CD4-positive, alpha-beta T cell treated with Interleukin-6 at 100 ng/mL for 8 hours (primary cell): Measurements from ENCODE around the gene C3orf85.
"Not testable (repeated sequence)": the region's sequence is repeated elsewhere in the genome, so short reads cannot be mapped to it uniquely, and the experiment has no call there.

ENCODE experiments used
- DNase-seq: peaks from one replicate; pipeline ENCODE4 v3.0.0-alpha.2; 2020; ENCODE audit warnings: mixed read lengths, low spot score

The C3orf85 gene, protein sequence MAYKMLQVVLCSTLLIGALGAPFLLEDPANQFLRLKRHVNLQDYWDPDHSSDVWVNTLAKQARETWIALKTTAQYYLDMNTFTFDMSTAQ

DNA sequence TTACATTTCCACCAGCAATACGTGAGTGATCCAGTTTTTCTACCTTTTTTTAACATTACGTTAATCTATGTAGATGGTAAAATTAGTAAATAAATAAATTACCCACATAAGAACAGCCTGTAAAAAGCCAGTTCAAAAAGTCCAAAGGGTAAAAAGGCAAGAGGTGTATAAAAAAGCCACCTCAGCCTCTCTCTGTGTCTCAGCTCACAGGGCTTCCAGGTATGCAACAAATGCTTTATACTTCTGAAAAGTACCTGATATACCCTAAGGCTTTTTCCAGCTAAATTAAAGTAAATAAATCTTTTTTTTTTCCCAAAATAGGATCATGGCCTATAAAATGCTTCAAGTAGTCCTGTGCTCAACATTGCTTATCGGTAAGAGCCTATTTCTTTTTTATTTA is at the start of gene C3orf85:
TSS of gene C3orf85 (plus strand) at position 197 of the 400 bp plus-strand sequence. CDS start at position 326, 129 bp downstream.
- DNase-seq = no peak

DNA sequence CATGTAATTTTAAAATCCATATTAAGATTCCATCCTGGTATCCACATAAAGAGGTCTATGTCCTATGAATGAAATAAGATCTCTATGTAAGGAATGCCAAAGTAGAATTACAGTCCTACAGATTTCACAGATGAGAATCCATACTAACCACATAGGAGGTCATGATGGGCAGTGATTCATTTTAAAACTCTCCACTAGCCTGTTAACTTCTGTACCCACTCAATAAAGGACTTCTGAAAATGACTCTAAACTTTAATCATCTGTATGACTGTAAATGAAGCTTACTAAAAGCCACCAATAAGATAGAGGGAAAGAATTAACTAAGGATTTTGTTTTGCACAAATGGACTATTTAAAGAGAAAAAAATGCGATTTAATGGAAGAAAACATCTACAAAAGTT is 47.3 kb upstream of the C3orf85 start:
- DNase-seq = no peak

DNA sequence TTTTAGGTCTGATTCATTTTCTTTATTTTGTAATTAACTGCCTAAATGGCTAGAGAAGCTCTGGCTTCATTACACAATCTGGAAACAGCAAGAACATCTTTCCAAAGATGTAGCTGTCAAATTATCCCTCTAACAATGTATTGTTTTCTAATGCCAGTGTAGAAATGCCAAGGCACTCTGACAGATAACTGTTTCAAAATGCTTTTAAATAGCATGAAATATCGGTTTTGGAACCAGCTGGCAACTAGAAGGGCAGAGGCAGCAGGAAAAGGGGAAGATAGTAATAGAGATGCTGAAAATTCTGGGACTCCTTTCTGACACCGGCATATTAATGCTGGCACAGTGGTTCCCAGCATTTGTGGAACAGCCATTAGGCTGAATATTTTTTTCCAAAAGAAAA is 44.7 kb upstream of the C3orf85 start:
- no peak for DNase-seq

DNA sequence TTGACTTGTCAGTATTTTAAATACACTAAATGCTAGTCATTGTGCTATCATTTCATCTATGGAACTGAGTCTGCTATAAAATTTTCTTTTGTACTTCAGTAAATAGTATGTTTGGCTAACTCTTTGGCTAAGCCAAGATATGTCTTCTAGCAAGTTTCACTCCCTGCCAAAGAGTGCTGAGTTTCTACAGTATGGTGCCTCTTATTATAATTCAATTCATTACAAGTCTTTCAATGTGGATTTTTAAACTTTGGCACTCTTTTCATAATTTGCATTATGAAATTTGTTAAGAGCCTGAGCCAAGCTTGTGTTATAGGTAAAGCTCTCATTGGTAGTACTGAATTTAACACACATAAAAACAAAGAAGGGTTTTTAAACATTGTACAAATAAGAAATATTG is 43.0 kb upstream of the C3orf85 start:
- no peak for DNase-seq

DNA sequence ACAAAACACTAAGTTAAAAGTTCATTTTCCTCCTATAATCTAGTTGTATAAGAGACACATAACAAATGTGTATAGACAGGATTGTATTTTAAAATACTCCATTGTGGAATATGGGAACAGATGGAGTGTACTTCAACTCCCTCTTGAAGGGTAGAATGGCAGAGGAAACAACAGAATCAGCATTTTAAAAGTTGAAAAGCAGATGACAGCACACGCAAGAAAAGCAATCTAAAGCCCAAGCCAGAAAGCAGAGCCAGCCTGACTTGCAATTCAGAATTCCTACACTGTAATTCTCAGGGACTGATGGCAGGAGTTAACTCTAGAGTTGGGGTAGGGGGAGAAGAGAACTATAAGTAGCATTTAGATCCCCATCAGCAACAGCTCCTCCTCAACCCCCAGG is 41.4 kb upstream of the C3orf85 start:
- no peak for DNase-seq

DNA sequence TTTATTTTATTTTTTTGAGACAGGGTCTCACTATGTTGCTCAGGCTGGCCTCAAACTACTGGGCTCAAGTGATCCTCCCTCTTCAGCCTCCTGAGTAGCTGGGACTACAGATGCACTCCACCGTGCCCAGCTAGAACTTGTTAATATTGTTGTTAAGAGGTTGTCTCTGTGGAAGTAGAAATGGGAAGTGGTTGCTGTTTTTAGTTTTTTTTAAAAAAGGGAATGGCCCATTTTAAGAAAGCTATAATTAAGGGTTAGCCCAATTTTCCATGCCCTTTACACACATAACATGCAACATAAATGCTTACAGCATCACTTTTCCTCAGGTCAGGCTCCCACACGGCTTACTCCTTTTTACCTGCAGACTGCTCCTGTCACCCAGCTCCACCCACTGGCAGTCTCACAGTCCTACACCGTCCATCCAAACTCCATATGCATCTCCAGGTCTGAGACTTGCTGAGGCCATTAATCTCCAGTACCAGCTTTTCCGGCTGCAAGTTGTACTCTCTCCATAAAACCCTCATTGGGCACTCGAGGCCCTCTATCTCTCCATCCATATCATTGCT is 38.4 kb upstream of the C3orf85 start:
- DNase-seq = no peak

DNA sequence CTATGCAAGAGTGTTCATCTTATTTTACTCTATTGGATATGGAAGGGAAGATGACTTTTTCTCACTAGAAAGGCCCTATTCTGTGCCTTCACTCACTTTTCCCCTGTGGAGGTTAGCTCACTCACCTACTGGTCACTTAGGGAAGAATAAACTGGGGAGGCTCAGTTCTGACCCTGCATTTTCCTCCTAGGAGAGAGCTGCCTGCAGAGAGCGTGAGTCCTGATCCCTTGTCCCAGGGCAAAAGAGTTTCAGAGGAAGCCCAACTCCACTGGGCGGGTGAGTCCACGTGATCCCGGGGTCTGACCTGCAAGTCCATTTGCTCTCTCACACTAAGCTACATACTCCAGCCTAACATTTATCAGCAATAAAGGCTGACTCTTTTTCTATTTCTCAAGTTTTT is 26.9 kb upstream of the C3orf85 start:
- DNase-seq = no peak

DNA sequence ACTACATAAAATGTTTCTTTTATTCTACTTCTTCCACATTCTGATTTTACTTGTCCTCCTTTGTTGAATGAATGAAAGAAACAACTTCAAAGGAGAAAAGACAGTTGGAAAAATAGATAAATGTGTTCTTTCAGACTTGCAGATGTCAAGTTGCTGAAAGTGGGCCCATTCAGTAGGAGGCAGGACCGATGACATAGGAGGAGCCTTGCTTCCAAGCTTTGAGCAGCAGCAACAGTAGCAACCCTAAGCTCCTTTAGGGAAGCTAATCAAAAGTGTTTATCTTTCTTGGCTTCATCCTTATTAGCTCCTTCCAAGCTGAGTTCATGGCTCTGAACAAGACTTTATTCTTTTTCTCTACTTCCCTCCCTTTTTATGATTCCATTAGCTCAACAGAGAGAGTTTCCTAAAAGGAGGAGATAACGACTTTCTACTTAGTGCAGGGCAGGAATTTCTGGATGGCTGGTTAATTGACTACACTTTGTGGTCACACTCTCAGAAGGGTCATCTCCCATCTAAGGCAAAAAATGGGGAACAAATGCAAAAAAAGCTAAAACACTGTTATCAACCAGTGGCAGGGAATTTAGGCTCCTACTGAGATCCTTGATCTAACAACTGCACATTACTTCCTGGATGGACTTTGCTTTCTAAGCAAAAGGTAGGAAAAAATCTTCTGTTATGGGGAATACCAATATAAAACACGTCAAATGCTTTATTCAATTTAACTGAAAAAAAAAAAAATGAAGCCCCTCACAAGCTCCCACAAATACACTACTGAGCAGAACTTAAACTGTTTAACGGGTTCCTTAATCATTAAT is 23.4 kb upstream of the C3orf85 start:
- DNase-seq = no peak

DNA sequence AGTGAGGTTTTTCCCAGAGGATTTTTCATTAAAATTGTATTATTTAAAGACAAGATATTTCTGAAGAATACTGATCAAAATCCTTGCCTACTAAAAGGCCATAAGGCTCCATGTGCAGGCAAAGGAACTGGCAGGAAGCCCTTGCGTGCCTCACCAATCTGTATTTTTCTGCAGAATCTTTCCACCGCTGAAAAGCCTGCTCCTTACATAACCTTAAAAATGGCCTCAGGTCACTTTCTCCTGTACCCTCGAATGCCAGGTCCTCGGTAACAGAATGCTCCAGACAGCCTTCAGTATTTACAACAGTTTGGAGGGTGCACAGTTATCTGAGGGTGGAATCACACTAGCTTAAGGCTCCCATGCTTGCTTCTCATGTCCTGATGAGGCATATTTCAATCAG is 21.8 kb upstream of the C3orf85 start:
- DNase-seq = no peak

DNA sequence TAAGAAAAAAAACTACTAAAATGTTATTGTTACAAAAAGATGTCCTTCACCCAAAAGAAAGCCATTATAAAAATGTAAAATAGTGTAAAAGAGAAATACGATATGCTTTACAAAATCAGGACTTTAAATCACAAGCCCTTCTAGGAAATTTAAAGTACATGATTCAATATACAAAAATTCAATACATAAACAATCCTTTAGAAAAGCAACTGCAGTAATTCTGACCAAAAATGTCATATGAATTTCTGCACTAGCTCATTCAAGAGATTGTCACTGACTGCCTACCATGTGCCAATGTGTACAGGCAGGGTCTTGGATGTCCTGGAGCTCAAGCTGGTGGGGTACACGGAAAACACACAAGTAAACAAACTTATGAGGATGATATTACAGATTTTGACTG is 21.1 kb upstream of the C3orf85 start:
- DNase-seq = no peak

DNA sequence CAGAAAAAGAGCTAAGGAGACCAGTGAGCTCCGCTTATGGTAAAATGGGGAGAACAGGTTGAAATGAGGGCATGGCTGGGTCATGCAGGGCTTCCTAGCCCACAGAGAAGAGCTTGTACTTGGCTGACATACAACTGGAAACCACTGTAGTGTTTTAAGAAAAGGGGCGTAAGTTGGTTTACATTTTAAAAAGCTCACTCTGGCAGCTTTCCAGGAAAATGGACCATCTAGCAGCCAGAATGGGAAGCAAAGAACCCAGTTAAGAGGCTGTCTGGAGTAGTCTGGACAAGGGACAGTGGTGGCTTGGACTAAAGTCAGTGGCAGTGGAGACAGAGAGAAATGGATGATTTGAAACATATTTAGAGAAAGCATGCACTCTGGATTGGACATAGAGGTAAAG is 20.5 kb upstream of the C3orf85 start:
- no peak for DNase-seq

DNA sequence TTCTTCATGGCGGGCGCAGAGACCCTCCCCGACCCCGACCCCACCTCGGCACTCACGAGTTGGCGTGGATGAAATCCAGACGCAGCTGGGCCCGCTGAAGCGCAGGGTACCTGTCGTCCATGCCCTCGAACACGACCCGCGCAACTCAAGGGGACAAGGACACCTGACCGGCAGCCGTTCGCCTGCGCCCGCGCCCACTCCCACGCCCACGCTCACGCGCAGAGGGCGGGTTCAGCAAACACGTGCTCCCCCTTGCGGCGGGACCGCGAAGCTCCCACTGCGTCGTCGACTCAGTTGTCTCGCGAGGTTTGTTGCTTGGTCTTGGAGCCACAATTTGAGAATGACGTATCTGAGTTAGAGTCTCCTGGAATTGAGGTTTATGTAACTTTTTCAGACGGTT is 18.6 kb upstream of the C3orf85 start, which contains the start of gene MORC1:
TSS of gene MORC1 (minus strand) at position 196 of the 400 bp plus-strand sequence. CDS start at position 121, 75 bp downstream.
- no peak for DNase-seq

DNA sequence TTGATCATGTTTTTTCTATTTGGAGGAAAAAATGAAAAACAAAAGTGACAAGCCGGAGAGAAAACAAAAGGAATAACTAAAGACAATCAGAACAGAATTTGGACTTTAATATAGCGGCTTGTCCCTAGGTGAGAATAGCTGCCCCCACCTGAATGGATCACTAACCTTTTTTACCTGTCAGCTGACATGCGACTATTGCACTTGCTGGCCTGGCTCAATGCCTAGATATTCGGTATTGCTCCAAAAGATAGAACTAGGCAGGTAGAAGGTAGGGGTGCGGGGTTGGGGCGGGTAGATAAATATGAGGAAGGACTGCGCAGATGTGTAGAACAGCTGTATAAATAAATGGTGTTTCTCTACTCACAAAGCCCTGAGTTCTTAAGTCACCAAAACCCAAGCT is 17.9 kb upstream of the C3orf85 start:
- DNase-seq = no peak

DNA sequence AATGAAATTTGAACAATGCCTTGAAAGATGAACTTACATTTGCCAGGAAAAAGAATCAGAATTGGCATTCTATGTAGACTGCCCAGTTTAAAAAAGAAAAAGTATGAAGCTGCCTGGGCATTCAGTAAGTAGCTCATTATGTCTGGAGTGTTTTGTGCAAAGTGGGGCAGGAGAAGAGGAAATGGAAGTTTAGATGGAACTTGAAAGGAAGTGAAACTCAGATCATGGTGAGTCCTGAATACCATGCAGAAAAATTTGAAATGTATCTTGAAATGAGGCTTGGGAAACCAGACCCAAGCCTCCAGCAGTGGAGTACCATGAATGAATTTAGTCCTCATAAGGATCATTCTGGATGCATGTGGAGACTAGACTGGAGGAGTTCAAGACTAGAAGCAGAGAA is 13.8 kb upstream of the C3orf85 start:
- DNase-seq = no peak

DNA sequence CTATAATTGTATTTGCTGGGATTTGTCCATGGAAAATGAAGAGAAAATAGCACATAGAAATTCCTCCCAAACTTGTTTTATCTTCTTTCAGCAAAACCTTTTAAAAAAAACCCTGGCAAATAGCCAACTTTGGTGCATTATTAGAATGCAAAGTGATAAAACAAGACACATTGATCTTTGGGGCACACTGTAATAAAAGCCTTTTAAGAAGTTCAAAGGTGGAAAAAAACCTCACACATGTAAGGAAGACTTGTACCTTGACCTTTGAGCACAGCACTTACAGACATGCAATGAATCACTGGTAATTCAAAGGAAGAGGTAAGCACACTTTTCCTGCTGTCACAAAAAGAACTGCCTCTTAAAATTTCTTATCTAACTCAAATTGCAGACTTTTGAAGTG is 10.6 kb upstream of the C3orf85 start:
- no peak for DNase-seq

DNA sequence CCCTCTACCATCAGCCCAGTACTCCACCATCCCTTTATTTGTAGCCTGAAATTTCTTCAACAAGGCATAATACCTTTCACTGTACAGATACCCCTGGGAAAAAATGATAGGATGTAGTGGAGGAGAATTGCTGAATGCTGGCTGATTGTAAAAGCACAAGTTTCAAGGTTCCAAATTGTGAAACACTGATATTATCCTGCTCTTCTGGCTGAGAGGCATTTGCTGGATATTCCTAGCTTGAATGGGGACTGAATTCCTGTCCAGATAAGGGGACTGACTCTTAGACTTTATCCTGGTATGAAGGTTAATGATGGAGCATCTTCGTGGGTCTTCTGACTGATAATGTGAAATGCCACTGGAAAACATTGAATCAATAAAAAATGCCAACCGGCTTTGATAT is 9.0 kb upstream of the C3orf85 start:
- no peak for DNase-seq

DNA sequence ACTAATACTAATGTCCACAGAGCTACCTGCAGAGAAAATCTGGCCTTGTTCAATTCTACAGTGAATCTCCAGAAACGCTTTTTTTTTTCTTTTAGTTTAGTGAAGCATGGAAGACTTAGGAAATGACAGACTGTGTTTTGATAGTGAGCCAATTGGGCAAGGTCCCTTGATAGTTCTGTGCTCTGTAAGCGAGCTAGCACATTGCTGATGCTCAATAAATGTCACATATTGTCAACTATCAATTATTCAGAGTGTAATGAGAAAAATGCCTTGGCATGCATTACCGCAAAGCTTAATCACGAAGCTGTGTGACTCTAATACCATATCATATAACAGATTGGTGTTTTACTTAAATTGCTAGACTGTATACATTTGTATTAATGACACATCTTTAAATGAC is 5.2 kb upstream of the C3orf85 start:
- DNase-seq = no peak

DNA sequence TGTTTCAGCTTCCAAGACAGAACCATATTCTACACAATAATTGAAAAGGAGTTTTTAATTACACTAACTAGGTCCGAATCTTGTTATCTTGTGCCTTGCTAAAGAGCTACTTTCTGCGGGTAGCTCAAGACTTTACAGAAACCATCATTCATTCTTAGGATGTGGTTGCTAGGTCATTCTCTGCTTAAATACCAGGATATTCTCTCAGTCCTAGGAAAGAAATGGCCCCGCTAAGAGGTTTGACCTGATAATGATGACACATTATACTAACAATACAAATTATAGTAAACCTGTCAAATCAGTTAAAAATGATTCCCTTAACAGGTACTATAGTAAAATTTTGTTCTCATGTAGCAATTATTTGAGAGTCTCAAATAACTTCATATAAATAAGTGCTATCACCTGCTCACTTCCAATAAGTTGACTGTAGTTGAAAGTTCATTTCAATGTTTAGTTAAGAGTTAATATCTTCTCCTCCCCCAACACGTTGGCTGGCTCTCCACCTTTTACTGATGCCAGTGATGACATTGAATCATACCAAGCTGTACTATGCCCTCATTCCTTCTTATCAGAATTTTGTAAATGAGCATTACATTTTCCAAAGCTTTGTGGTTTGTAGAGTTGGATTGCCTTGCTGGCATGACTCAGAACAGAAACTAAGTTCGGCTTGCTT is 3.6 kb upstream of the C3orf85 start:
- DNase-seq = no peak

DNA sequence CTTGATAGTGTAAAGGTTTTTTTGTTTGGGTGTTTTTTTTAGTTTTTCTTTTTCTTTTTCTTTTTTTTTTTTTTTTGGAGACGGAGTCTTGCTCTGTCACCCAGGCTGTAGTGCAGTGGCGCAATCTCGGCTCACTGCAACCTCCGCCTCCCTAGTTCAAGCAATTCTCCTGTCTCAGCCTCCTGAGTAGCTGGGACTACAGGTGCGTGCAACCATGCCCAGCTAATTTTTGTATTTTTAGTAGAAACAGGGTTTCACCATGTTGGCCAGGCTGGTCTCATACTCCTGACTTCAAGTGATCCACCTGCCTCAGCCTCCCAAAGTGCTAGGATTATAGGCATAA is 3.1 kb upstream of the C3orf85 start:
- not testable (repeated sequence) for DNase-seq

DNA sequence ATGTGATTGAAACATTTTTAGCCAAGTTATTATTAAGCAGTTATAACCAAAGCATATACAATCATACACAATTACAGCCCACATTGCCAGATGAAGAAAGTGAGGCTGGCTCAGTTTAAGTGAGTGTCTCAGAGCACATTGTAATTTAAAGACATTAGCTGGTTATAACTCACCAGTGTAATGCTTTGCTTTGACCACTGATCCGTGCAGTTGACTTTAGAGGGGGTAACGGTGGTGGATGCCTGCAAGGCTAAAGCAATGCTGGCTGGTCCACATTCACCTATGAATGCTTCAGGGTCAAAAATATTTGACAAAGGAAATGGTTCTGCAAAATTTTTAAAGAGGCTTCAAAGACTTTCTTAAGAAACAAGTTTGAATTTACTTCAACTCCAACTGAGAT is 1.2 kb downstream of the C3orf85 start:
- no peak for DNase-seq

DNA sequence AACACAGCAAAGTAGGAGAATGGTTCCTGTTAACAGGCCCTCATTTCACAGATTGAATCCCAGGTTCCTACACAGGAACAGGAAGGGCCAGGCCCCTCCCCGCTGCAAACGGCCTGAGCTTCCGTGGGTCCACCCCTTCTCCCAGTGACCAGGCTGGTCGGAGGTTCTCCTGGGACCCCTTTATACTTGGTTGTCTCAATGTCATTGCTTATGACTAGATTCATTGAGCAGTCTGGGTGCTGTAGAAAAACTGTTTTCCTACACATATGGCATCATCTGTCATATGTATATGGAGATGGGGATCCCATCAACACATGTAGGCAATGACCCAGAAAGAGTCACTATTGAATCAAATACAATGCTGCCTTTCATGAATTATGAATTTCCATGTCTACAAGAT is 3.8 kb downstream of the C3orf85 start:
- DNase-seq = no peak

DNA sequence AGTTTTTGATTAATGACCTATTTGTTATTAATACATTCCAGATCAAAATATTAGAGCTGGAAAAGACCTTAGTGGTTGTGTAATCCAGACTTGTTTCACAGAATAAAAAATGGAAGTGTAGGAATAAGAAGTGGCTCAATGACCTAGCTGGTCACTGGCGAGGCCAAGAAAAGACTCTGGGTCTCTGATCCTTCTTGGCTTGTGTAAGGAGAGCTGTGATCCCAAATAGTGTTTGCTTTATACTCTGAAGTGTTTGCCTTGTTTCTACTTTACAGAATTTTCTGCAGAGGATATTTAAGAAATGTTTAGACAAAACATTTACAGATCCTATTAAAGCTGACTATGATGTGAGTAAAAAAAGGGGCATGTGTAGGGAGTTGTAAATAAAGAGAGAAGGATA is 7.1 kb downstream of the C3orf85 start:
- no peak for DNase-seq

DNA sequence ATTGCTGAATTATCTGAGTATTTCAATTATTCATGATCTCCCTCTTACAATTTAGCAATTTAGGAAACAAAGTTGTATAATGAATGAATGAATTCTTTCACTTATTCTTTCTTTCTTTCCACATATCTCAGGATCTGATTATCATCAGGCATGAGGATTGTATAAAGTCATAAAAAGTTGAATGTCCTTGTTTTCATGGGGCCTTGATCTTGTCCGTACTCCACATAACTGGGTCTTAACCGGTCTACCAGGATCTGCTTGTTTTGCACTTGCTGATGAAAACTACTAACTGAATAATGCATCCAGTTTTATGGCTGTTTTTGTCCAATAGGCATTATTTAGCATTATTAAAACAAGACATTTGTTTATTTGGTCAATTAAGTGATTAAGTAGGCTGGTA is 12.6 kb downstream of the C3orf85 start:
- DNase-seq = no peak
